ENCODE measurements around the gene PALLD.

PALLD gene

GRCh38 chr4:168608771-168609170, 111.9 kb downstream of the PALLD start:
- Histone ChIP-seq H3K36me3 (ENCODE audit: control insufficient read depth in 2 of 2, insufficient read depth in 1 of 2, low read length in 2 of 2) (no peaks in the 10 kb centered on the region), H3K9me3 (ENCODE audit: control insufficient read depth, insufficient read depth, low read depth, low read length) (no peaks in the 10 kb centered on the region), H3K4me1 (ENCODE audit: control insufficient read depth, insufficient read depth, low read length) (peaks cover 13% of the 10 kb centered on the region), H3K4me3 (ENCODE audit: low read depth, low read length) (no peak overlapping the region), H3K27ac (ENCODE audit: extremely low read depth, low read depth, low read length) (no peak overlapping the region)
- no peak for TF ChIP-seq ZNF791 (tag by site-specific recombination; IDR thresholded peaks at IDR 0.05)
- no peak for TF ChIP-seq ZNF473 (tag by site-specific recombination; IDR thresholded peaks at IDR 0.05)
- TF ChIP-seq ZNF10 (tag by site-specific recombination; IDR thresholded peaks at IDR 0.05) = no peak
- TF ChIP-seq ZNF677 (tag by site-specific recombination; IDR thresholded peaks at IDR 0.05) = no peak
- TF ChIP-seq ZNF626 (tag by site-specific recombination; IDR thresholded peaks at IDR 0.05) = no peak
- TF ChIP-seq ZNF398 (tag by site-specific recombination; IDR thresholded peaks at IDR 0.05) = no peak
- TF ChIP-seq AEBP2 (tag by site-specific recombination; IDR thresholded peaks at IDR 0.05; ENCODE audit: borderline replicate concordance) = no peak
- TF ChIP-seq TSHZ1 (tag by site-specific recombination; IDR thresholded peaks at IDR 0.05; ENCODE audit: borderline replicate concordance) = no peak
- no peak for TF ChIP-seq ZNF488 (tag by site-specific recombination; IDR thresholded peaks at IDR 0.05)
- TF ChIP-seq ZFP3 (tag by site-specific recombination; IDR thresholded peaks at IDR 0.05; ENCODE audit: low read depth) = no peak
- TF ChIP-seq ZNF132 (tag by site-specific recombination; IDR thresholded peaks at IDR 0.05; ENCODE audit: borderline replicate concordance) = no peak
- TF ChIP-seq ZNF19 (tag by site-specific recombination; IDR thresholded peaks at IDR 0.05; ENCODE audit: low read depth) = no peak
- no peak for TF ChIP-seq ZNF585B (tag by site-specific recombination; IDR thresholded peaks at IDR 0.05)
- no peak for TF ChIP-seq ZNF76 (tag by site-specific recombination; IDR thresholded peaks at IDR 0.05; ENCODE audit: borderline replicate concordance, low read depth)
- ChIA-PET POLR2A (interaction anchor here (0.7 kb wide), 1 partner anchor 508 kb away, joined by 5 read pairs; no protein-coding TSS in a partner anchor), CTCF (no interaction called here)

- no peaks in the 10 kb centered on the region for H3K36me3 ChIP-seq (ENCODE audit: control insufficient read depth in 2 of 2, insufficient read depth in 1 of 2, low read length in 2 of 2)
- no peak overlapping the region for H3K27ac ChIP-seq (ENCODE audit: extremely low read depth, low read depth, low read length)
- ChIA-PET POLR2A (no interaction called here), CTCF (no interaction called here)
- no peak overlapping the region for H3K4me3 ChIP-seq (ENCODE audit: low read depth, low read length)
- peaks cover 13% of the 10 kb centered on the region for H3K4me1 ChIP-seq (ENCODE audit: control insufficient read depth, insufficient read depth, low read length)
- TF ChIP-seq ZNF639 (tag by site-specific recombination; IDR thresholded peaks at IDR 0.05) (no peak), ZNF843 (tag by site-specific recombination; IDR thresholded peaks at IDR 0.05) (no peak), ZIC2 (tag by site-specific recombination; IDR thresholded peaks at IDR 0.05) (peak; percentile 27; the same call in 1 of the 2 replicates), ZNF157 (tag by site-specific recombination; IDR thresholded peaks at IDR 0.05) (no peak)
- H3K9me3 ChIP-seq (ENCODE audit: control insufficient read depth, insufficient read depth, low read depth, low read length) = no peaks in the 10 kb centered on the region
These were observed 112.5 kb downstream of the PALLD start for GRCh38 chr4:168609369-168609768.

Measured in HEK293 (cell line).